Adipocyte (in vitro differentiated cells): ENCODE measurements around the gene WNT3.
"Not testable (repeated sequence)": the region's sequence is repeated elsewhere in the genome, so short reads cannot be mapped to it uniquely, and the experiment has no call there.

Experiments
- DNase-seq: peaks from one replicate; pipeline ENCODE4 v3.0.0-alpha.2; 2015; ENCODE audit warnings: low read depth
- H3K27me3 ChIP-seq: replicated peaks from 2 replicates; pipeline ENCODE4 v1.7.0; 2013; ENCODE audit warnings: mild to moderate bottlenecking, low read length, moderate library complexity; ENCODE audit not compliant: control insufficient read depth, insufficient read depth
- H3K36me3 ChIP-seq: 2 replicates; pipeline ENCODE4 v1.7.0; 2013; ENCODE audit warnings: low read length, mild to moderate bottlenecking, moderate library complexity; ENCODE audit not compliant: control insufficient read depth, insufficient read depth, severe bottlenecking
- H3K4me1 ChIP-seq: 2 replicates; pipeline ENCODE4 v1.7.0; 2013; ENCODE audit warnings: mild to moderate bottlenecking, low read length, moderate library complexity; ENCODE audit not compliant: control insufficient read depth, insufficient read depth
- H3K4me3 ChIP-seq: 2 replicates; pipeline ENCODE4 v1.7.0; 2013; ENCODE audit warnings: mild to moderate bottlenecking, low read length, moderate library complexity
- H3K9ac ChIP-seq: 2 replicates; pipeline ENCODE4 v1.7.0; 2013; ENCODE audit warnings: mild to moderate bottlenecking, low read length, moderate library complexity
- H3K9me3 ChIP-seq: 2 replicates; pipeline ENCODE4 v1.7.0; 2013; ENCODE audit warnings: mild to moderate bottlenecking, low read length, moderate library complexity; ENCODE audit not compliant: control insufficient read depth

The WNT3 gene

DNA sequence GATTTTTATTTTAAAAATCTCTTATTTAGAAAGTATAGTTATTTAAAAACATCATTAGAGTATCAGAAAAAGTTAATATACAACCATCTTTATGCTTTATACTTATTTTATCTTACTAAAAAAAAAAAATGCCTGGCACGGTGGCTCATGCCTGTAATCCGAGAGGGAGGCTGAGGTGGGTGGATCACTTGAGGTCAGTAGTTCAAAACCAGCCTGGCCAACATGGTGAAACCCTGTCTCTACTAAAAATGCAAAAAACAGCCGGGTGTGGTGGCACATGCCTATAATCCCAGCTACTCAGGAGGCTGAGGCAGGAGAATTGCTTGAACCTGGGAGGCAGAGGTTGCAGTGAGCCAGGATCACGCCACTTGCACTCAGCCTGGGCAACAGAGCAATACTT is 60.9 kb downstream of the WNT3 start:
- H3K9me3 ChIP-seq, H3K4me1 ChIP-seq, H3K4me3 ChIP-seq, DNase-seq, H3K9ac ChIP-seq, H3K27me3 ChIP-seq: not testable (repeated sequence)
- H3K36me3 ChIP-seq = peaks cover 54% of the 10 kb centered on the region

- peaks cover 61% of the 10 kb centered on the region for H3K36me3 ChIP-seq
These were observed 61.6 kb downstream of the WNT3 start for GRCh38 chr17:46756861-46757260.

GRCh38 chr17:46756081-46756735 is 62.3 kb downstream of the WNT3 start:
- Histone ChIP-seq H3K9me3 (no peaks in the 10 kb centered on the region), H3K4me3 (no peak overlapping the region), H3K9ac (no peak overlapping the region), H3K27me3 (no peaks in the 10 kb centered on the region), H3K4me1 (peaks cover 3% of the 10 kb centered on the region), H3K36me3 (peaks cover 67% of the 10 kb centered on the region)
- DNase-seq = no peak

More at GRCh38 chr17:46756861-46757260, 61.6 kb downstream of the WNT3 start:
- no peak overlapping the region for H3K4me3 ChIP-seq
- H3K9me3 ChIP-seq = no peaks in the 10 kb centered on the region
- H3K9ac ChIP-seq = no peak overlapping the region
- DNase-seq = no peak
- no peaks in the 10 kb centered on the region for H3K27me3 ChIP-seq
- peaks cover 3% of the 10 kb centered on the region for H3K4me1 ChIP-seq

- H3K36me3 ChIP-seq = peaks cover 75% of the 10 kb centered on the region
- DNase-seq = no peak
- H3K4me3 ChIP-seq = no peak overlapping the region
- H3K4me1 ChIP-seq = peaks cover 3% of the 10 kb centered on the region
- no peaks in the 10 kb centered on the region for H3K27me3 ChIP-seq
- H3K9me3 ChIP-seq = no peaks in the 10 kb centered on the region
- H3K9ac ChIP-seq = no peak overlapping the region
These were observed 64.7 kb downstream of the WNT3 start for GRCh38 chr17:46753776-46754175.

GRCh38 chr17:46751425-46751824 is 67.1 kb downstream of the WNT3 start:
- H3K36me3 ChIP-seq = peaks cover 74% of the 10 kb centered on the region

DNA sequence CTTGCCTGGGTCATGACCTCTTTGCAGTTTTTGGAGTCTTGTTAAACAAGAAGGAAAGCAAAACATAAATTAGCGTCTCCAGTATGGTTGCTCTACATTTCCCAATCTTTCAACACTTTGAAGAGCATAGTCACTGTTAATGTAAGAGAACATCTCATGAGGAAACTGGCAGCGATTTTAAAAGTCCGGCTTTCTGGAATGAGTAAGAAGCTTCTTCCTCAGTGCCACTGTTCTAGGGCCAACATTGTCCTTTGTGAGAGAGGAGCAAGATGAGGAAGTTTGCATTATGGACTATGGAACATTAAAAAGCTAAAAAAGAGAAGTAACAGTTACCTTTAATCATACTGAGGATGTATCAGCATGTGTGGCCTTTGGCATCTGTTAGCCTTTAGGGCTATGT is 73.1 kb downstream of the WNT3 start:
- no peaks in the 10 kb centered on the region for H3K27me3 ChIP-seq
- no peak overlapping the region for H3K4me3 ChIP-seq
- peaks cover 22% of the 10 kb centered on the region for H3K36me3 ChIP-seq
- no peaks in the 10 kb centered on the region for H3K9me3 ChIP-seq
- H3K4me1 ChIP-seq = peaks cover 17% of the 10 kb centered on the region
- no peak for DNase-seq
- H3K9ac ChIP-seq = no peak overlapping the region

More at GRCh38 chr17:46751425-46751824, 67.1 kb downstream of the WNT3 start:
- no peaks in the 10 kb centered on the region for H3K27me3 ChIP-seq
- H3K9me3 ChIP-seq = no peaks in the 10 kb centered on the region
- H3K9ac ChIP-seq = no peak overlapping the region
- no peaks in the 10 kb centered on the region for H3K4me1 ChIP-seq
- no peak for DNase-seq
- no peak overlapping the region for H3K4me3 ChIP-seq

DNA sequence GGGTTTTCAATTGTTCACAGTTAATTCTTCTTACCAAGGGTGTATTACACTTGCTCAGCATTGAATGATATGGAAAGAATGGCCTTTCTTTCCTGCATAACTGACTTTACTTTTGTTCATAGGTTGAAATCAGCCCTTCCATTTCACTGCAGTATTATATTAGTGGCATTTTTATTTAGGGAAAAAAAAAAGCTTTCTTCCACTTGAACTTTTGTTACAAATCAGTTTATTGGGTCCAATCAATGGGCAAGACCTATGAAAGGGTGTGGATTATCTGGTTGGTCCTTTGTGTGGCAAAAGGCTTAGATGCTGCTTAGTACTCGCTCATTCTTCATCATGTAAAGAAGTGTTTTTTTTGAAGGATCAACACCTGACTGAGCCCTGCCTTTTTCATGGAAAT is 74.1 kb downstream of the WNT3 start:
- H3K27me3 ChIP-seq = no peaks in the 10 kb centered on the region
- no peaks in the 10 kb centered on the region for H3K9me3 ChIP-seq
- no peak overlapping the region for H3K4me3 ChIP-seq
- H3K4me1 ChIP-seq = peaks cover 17% of the 10 kb centered on the region
- DNase-seq = no peak
- H3K36me3 ChIP-seq = peaks cover 15% of the 10 kb centered on the region
- H3K9ac ChIP-seq = no peak overlapping the region

DNA sequence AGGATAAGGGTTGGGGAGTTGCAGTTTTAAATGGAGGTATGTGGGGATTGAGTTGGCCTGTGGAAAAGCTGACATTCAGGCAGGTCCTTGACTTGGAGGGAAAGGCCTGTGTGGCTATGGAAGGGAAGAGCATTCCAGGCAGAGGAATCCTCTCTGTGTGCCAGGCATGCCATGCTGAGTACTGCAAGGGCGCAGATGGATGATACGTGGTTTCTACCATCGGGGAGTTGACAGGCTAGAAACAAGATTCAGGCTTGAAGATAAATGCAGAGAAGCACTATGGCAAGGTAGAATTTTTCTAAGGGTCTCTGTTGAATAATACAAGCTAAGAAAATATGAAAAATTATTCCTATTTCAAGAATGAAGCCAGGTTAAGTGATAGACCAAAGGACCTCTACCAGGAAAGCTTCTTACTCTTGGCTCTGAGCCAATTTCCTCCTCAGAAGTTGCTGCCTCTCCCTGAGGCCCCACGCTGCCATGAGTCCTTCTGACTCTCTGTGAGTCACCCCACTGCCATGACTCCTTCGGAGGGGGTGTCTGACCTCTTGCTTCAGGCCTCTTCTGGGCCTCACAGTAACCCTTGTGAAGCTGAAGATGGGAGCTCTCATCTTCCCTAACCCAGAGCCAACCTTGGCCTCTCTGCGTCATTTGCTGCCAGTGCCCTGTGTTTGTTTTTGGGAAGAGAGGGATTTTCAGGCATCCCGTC is 75.8 kb downstream of the WNT3 start:
- H3K4me1 ChIP-seq = peaks cover 17% of the 10 kb centered on the region
- peaks cover 17% of the 10 kb centered on the region for H3K36me3 ChIP-seq
- peak; percentile 84 for DNase-seq
- no peak overlapping the region for H3K9ac ChIP-seq
- no peaks in the 10 kb centered on the region for H3K27me3 ChIP-seq
- no peaks in the 10 kb centered on the region for H3K9me3 ChIP-seq
- H3K4me3 ChIP-seq = peak overlapping the region; percentile 15

GRCh38 chr17:46741122-46741730 is 77.3 kb downstream of the WNT3 start:
- DNase-seq = peak; percentile 41
- Histone ChIP-seq H3K4me3 (no peak overlapping the region), H3K9me3 (no peaks in the 10 kb centered on the region), H3K27me3 (no peaks in the 10 kb centered on the region), H3K36me3 (peaks cover 12% of the 10 kb centered on the region), H3K9ac (no peak overlapping the region), H3K4me1 (peaks cover 17% of the 10 kb centered on the region)

GRCh38 chr17:46739982-46740381 is 78.5 kb downstream of the WNT3 start:
- DNase-seq = peak; percentile 55
- no peak overlapping the region for H3K4me3 ChIP-seq

GRCh38 chr17:46738544-46738943 is 79.9 kb downstream of the WNT3 start:
- H3K9me3 ChIP-seq = no peaks in the 10 kb centered on the region
- H3K27me3 ChIP-seq = no peaks in the 10 kb centered on the region
- H3K4me1 ChIP-seq = peaks cover 18% of the 10 kb centered on the region
- no peak for DNase-seq
- no peak overlapping the region for H3K9ac ChIP-seq
- peaks cover 10% of the 10 kb centered on the region for H3K36me3 ChIP-seq
- H3K4me3 ChIP-seq = no peak overlapping the region

More at GRCh38 chr17:46739982-46740381, 78.5 kb downstream of the WNT3 start:
- Histone ChIP-seq H3K9ac (no peak overlapping the region), H3K27me3 (no peaks in the 10 kb centered on the region), H3K4me1 (peaks cover 17% of the 10 kb centered on the region), H3K36me3 (peaks cover 12% of the 10 kb centered on the region), H3K9me3 (no peaks in the 10 kb centered on the region)
